ENCODE data around the gene CNPPD1.

DNA sequence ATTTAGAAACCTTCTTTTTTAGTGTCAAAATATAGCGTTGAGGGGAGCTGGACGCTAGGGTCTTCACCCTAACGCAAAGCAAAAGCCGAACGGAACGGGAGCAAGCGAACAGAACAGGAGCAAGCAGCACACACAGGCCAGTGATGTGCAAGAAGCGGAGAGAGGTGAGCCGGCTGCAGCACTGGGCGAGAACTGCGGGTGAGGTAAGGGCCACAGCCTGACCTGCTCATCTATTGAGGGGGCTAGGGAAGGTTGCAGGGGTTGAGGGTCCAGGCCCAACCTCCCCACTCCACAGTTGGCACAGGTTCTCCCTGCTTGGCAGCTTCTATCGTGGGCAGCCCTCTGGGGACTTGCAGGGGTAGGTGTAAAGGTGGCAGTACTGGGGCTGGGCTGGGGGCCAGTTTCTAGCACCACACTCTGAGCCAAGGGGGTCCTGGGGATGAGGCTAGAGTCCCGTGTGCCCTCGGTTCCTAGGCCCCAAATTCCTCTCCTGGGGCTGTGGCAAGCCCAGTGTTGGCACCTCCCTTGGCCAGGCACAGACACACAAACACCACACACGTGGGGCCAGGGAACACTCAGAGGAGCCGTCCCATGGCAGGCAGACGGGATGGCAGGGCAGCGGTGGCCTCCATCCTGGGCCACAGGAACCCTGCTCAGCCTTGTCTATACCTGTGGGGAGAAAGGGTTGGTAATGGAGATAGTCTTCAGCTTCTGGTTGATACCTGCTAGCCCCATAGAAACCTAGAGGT lies 43.2 kb upstream of the CNPPD1 start:
- TF ChIP-seq CTCF (IDR thresholded peaks at IDR 0.05) (no peak), POLR2A (IDR thresholded peaks at IDR 0.05) (no peak)

Measured in heart left ventricle (tissue), 13 donors.